H9 (cell line): ENCODE results near the gene RHOB. TPM values are rescaled to one million over a fixed set of nuclear protein-coding genes. Genes with fewer than 3 reads are reported as not detected.

Experiments
- DNase-seq: peaks from one replicate; pipeline ENCODE4 v3.0.0-alpha.2; 2017
- H2AFZ ChIP-seq: one replicate; pipeline ENCODE4 v1.6.1; 2013; ENCODE audit warnings: mild to moderate bottlenecking, low read length, control low read depth, moderate library complexity
- H2AK5ac ChIP-seq: 2 replicates; pipeline ENCODE4 v1.6.1; 2013; ENCODE audit warnings: low read length, control low read depth, mixed read lengths; ENCODE audit not compliant: insufficient read length
- H2BK120ac ChIP-seq: one replicate; pipeline ENCODE4 v1.6.1; 2013; ENCODE audit warnings: low read depth, mild to moderate bottlenecking, low read length, control low read depth, inconsistent platforms; ENCODE audit not compliant: poor library complexity, severe bottlenecking
- H2BK12ac ChIP-seq: 2 replicates; pipeline ENCODE4 v1.6.1; 2013; ENCODE audit warnings: low read length, control low read depth, mixed read lengths, low read depth; ENCODE audit not compliant: insufficient read length
- H2BK15ac ChIP-seq: 2 replicates; pipeline ENCODE4 v1.6.1; 2013; ENCODE audit warnings: low read depth, low read length, control low read depth
- H2BK20ac ChIP-seq: one replicate; pipeline ENCODE4 v1.6.1; 2013; ENCODE audit warnings: low read depth, mild to moderate bottlenecking, low read length, control low read depth, inconsistent platforms; ENCODE audit not compliant: poor library complexity, severe bottlenecking
- H2BK5ac ChIP-seq: 2 replicates; pipeline ENCODE4 v1.6.1; 2013; ENCODE audit warnings: low read length, control low read depth, mixed read lengths; ENCODE audit not compliant: insufficient read length
- H3K14ac ChIP-seq: 2 replicates; pipeline ENCODE4 v1.6.1; 2013; ENCODE audit warnings: low read length, control low read depth; ENCODE audit not compliant: insufficient read depth
- H3K18ac ChIP-seq: 2 replicates; pipeline ENCODE4 v1.6.1; 2013; ENCODE audit warnings: low read depth, mild to moderate bottlenecking, mixed read lengths, low read length, control low read depth; ENCODE audit not compliant: insufficient read length
- H3K23ac ChIP-seq: 2 replicates; pipeline ENCODE4 v1.6.1; 2013; ENCODE audit warnings: low read length, control low read depth, mixed read lengths, low read depth; ENCODE audit not compliant: insufficient read length
- H3K23me2 ChIP-seq: 2 replicates; pipeline ENCODE4 v1.6.1; 2013; ENCODE audit warnings: low read depth, mild to moderate bottlenecking, mixed read lengths, low read length, control low read depth; ENCODE audit not compliant: insufficient read length, poor library complexity, severe bottlenecking
- H3K27ac ChIP-seq: 2 replicates; pipeline ENCODE4 v1.5.1; 2013; ENCODE audit warnings: low read length, control low read depth, mixed read lengths, low read depth; ENCODE audit not compliant: insufficient read length
- H3K27me3 ChIP-seq: 2 replicates; pipeline ENCODE4 v1.6.1; 2013; ENCODE audit warnings: low read length, control low read depth, inconsistent platforms; ENCODE audit not compliant: insufficient read depth
- H3K4ac ChIP-seq: 2 replicates; pipeline ENCODE4 v1.6.1; 2013; ENCODE audit warnings: low read depth, mild to moderate bottlenecking, control low read depth, inconsistent platforms, low read length, moderate library complexity
- H3K4me1 ChIP-seq: 2 replicates; pipeline ENCODE4 v1.6.1; 2013; ENCODE audit warnings: low read length, control low read depth, inconsistent platforms; ENCODE audit not compliant: insufficient read depth
- H3K4me2 ChIP-seq: 2 replicates; pipeline ENCODE4 v1.6.1; 2013; ENCODE audit warnings: low read length, control low read depth, mixed read lengths; ENCODE audit not compliant: insufficient read length, insufficient read depth
- H3K56ac ChIP-seq: 2 replicates; pipeline ENCODE4 v1.6.1; 2013; ENCODE audit warnings: low read depth, mild to moderate bottlenecking, mixed read lengths, low read length, control low read depth; ENCODE audit not compliant: insufficient read length
- H3K79me1 ChIP-seq: 2 replicates; pipeline ENCODE4 v1.6.1; 2013; ENCODE audit warnings: low read depth, mild to moderate bottlenecking, moderate library complexity, low read length, control low read depth, inconsistent platforms; ENCODE audit not compliant: insufficient read depth, poor library complexity, severe bottlenecking
- H3K79me2 ChIP-seq: 2 replicates; pipeline ENCODE4 v1.6.1; 2013; ENCODE audit warnings: low read length, control low read depth, inconsistent platforms; ENCODE audit not compliant: insufficient read depth
- H3K9ac ChIP-seq: 2 replicates; pipeline ENCODE4 v1.6.1; 2013; ENCODE audit warnings: low read length, control low read depth, mixed read lengths; ENCODE audit not compliant: insufficient read length; ENCODE audit errors: extremely low read depth
- H3K9me3 ChIP-seq: one replicate; pipeline ENCODE4 v1.6.1; 2013; ENCODE audit warnings: low read depth, low read length, inconsistent platforms; ENCODE audit not compliant: control insufficient read depth
- H3T11ph ChIP-seq: one replicate; pipeline ENCODE4 v1.6.1; 2013; ENCODE audit warnings: mild to moderate bottlenecking, low read length, control low read depth, inconsistent platforms
- H4K20me1 ChIP-seq: one replicate; pipeline ENCODE4 v1.6.1; 2013; ENCODE audit not compliant: control insufficient read depth, insufficient read length, insufficient read depth
- H4K5ac ChIP-seq: 2 replicates; pipeline ENCODE4 v1.6.1; 2013; ENCODE audit warnings: low read depth, mild to moderate bottlenecking, mixed read lengths, low read length, control low read depth; ENCODE audit not compliant: insufficient read length
- H4K8ac ChIP-seq: replicated peaks from 2 replicates; pipeline ENCODE4 v1.6.1; 2013; ENCODE audit warnings: low read length, control low read depth, mixed read lengths, low read depth; ENCODE audit not compliant: insufficient read length
- H4K91ac ChIP-seq: 2 replicates; pipeline ENCODE4 v1.6.1; 2013; ENCODE audit warnings: low read depth, mild to moderate bottlenecking, moderate library complexity, mixed read lengths, low read length, control low read depth; ENCODE audit not compliant: insufficient read length
- H3K27ac Mint-ChIP-seq, 3 experiments: 2 replicates in 2 of 3; 3 replicates in 1 of 3; pipeline ENCODE4 v1.8.0; 2020 to 2021; ENCODE audit warnings: mixed read lengths in 3 of 3, mild to moderate bottlenecking in 1 of 3, moderate library complexity in 1 of 3
- H3K27me3 Mint-ChIP-seq: 2 replicates; pipeline ENCODE4 v1.8.0; 2021; ENCODE audit warnings: low read depth, mild to moderate bottlenecking, moderate library complexity, mixed read lengths
- H3K36me3 Mint-ChIP-seq, 3 experiments: 2 replicates in 2 of 3; 3 replicates in 1 of 3; pipeline ENCODE4 v1.8.0; 2020 to 2021; ENCODE audit warnings: low read depth in 3 of 3, mixed read lengths in 3 of 3; ENCODE audit not compliant: insufficient read depth in 1 of 3
- H3K4me1 Mint-ChIP-seq, 2 experiments: 2 replicates each; pipeline ENCODE4 v1.8.0; 2020; ENCODE audit warnings: mixed read lengths in 2 of 2
- H3K4me3 Mint-ChIP-seq, 2 experiments: 2 replicates in 1 of 2; 3 replicates in 1 of 2; pipeline ENCODE4 v1.8.0; 2020 to 2021; ENCODE audit warnings: mild to moderate bottlenecking in 2 of 2, mixed read lengths in 2 of 2, moderate library complexity in 1 of 2
- H3K9me3 Mint-ChIP-seq, 2 experiments: 2 replicates in 1 of 2; 3 replicates in 1 of 2; pipeline ENCODE4 v1.8.0; 2020; ENCODE audit warnings: mild to moderate bottlenecking in 2 of 2, mixed read lengths in 2 of 2, moderate library complexity in 1 of 2
- WGBS: extraction: QIAGEN DNeasy Blood & Tissue Kit; methylation state at CpG from one replicate; pipeline ENCODE4 v1.1.7; 2013; ENCODE audit warnings: missing lambda C conversion rate, low lambda C conversion rate, mixed read lengths; ENCODE audit not compliant: insufficient read length; ENCODE audit errors: extremely low coverage; 5-methylcytosine and 5-hydroxymethylcytosine counted together
- total RNA-seq: library from RNA; stranded (reverse); gene quantifications from 2 replicates; pipeline ENCODE4 v1.2.1, GENCODE V29; 2021
- TF ChIP-seq, protein P1 (sequence below): fragments of 200-600 bp; sonication (generic); conservative IDR thresholded peaks from 3 replicates; pipeline ENCODE4 v1.8.0; 2021; ENCODE audit warnings: antibody characterized with exemption, mild to moderate bottlenecking

RHOB gene
- total RNA-seq, 1 experiment from 2014 or later = 10.3 TPM

GRCh38 chr2:20484810-20485611 is 38.1 kb downstream of the RHOB start:
- H3K27me3 ChIP-seq = no peaks in the 10 kb centered on the region
- no peaks in the 10 kb centered on the region for H3K36me3 Mint-ChIP-seq
- no peak overlapping the region for H2AFZ ChIP-seq
- H3K79me2 ChIP-seq = no peaks in the 10 kb centered on the region
- no peaks in the 10 kb centered on the region for H3K9me3 ChIP-seq
- no peak overlapping the region for H3T11ph ChIP-seq
- DNase-seq = no peak
- H2BK20ac ChIP-seq = no peak overlapping the region
- H3K56ac ChIP-seq = no peak overlapping the region
- no peak overlapping the region; a peak in 1 of 7 replicates for H3K27ac Mint-ChIP-seq
- H3K23ac ChIP-seq = no peak overlapping the region
- no peak overlapping the region for H4K5ac ChIP-seq
- no peak overlapping the region for H3K4ac ChIP-seq
- H2BK5ac ChIP-seq = no peak overlapping the region
- no peaks in the 10 kb centered on the region for H3K9me3 Mint-ChIP-seq
- TF ChIP-seq, protein P1, sequence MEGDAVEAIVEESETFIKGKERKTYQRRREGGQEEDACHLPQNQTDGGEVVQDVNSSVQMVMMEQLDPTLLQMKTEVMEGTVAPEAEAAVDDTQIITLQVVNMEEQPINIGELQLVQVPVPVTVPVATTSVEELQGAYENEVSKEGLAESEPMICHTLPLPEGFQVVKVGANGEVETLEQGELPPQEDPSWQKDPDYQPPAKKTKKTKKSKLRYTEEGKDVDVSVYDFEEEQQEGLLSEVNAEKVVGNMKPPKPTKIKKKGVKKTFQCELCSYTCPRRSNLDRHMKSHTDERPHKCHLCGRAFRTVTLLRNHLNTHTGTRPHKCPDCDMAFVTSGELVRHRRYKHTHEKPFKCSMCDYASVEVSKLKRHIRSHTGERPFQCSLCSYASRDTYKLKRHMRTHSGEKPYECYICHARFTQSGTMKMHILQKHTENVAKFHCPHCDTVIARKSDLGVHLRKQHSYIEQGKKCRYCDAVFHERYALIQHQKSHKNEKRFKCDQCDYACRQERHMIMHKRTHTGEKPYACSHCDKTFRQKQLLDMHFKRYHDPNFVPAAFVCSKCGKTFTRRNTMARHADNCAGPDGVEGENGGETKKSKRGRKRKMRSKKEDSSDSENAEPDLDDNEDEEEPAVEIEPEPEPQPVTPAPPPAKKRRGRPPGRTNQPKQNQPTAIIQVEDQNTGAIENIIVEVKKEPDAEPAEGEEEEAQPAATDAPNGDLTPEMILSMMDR = no peak
- H3K9ac ChIP-seq = no peak overlapping the region
- no CpG with 5 or more reads among the region's 8 CpGs for WGBS
- H2BK15ac ChIP-seq = no peak overlapping the region
- no peak overlapping the region for H2BK12ac ChIP-seq
- peaks cover 48% of the 10 kb centered on the region for H3K27me3 Mint-ChIP-seq
- H3K18ac ChIP-seq = no peak overlapping the region
- H3K4me1 Mint-ChIP-seq = peaks cover 22% of the 10 kb centered on the region in 2 experiments
- no peak overlapping the region for H3K4me2 ChIP-seq
- H3K14ac ChIP-seq = no peak overlapping the region
- no peak overlapping the region for H3K27ac ChIP-seq
- peaks cover 2% of the 10 kb centered on the region; the same call in 1 of the 2 replicates for H3K4me1 ChIP-seq
- H3K4me3 Mint-ChIP-seq = no peak overlapping the region
- H2BK120ac ChIP-seq = no peak overlapping the region
- no peaks in the 10 kb centered on the region for H3K23me2 ChIP-seq
- H3K79me1 ChIP-seq = no peaks in the 10 kb centered on the region
- no peak overlapping the region for H4K91ac ChIP-seq
- H4K20me1 ChIP-seq = no peaks in the 10 kb centered on the region
- no peak overlapping the region for H2AK5ac ChIP-seq
- H4K8ac ChIP-seq = no peak overlapping the region
